ENCODE measurements around the gene CST2.
"Not testable (repeated sequence)": the region's sequence is repeated elsewhere in the genome, so short reads cannot be mapped to it uniquely, and the experiment has no call there.

CST2 gene

DNA sequence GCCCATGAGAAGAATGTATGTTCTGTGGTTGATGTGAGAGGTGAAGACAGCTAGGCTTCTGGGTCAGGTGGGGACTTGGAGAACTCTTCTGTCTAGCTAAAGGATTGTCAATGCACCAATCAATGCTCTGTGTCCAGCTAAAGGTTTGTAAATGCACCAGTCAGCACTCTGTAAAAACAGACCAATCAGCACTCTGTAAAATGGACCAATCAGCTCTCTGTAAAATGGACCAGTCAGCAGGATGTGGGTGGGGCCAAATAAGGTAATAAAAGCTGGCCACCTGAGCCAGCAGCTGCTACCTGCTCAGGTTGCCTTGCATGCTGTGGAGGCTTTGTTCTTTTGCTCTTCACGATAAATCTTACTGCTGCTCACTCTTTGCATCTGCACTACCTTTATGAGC lies 15.0 kb downstream of the CST2 start:
- H3K27ac ChIP-seq (ENCODE audit: low read depth, low read length, severe bottlenecking); H3K4me1 ChIP-seq (ENCODE audit: control insufficient read depth, insufficient read depth, low read length, poor library complexity, severe bottlenecking); H3K9me3 ChIP-seq (ENCODE audit: control insufficient read depth, low read length); H3K4me3 ChIP-seq (ENCODE audit: extremely low read depth, insufficient read depth, low read length, poor library complexity, severe bottlenecking); H3K36me3 ChIP-seq (ENCODE audit: control insufficient read depth, insufficient read depth, low read length): not testable (repeated sequence)
- WGBS, 2 experiments (ENCODE audit: insufficient coverage in 2 of 2) = 100% methylated on average over 1 of the region's 1 CpG; no CpG with 5 or more reads in 1 of the 2 experiments

DNA sequence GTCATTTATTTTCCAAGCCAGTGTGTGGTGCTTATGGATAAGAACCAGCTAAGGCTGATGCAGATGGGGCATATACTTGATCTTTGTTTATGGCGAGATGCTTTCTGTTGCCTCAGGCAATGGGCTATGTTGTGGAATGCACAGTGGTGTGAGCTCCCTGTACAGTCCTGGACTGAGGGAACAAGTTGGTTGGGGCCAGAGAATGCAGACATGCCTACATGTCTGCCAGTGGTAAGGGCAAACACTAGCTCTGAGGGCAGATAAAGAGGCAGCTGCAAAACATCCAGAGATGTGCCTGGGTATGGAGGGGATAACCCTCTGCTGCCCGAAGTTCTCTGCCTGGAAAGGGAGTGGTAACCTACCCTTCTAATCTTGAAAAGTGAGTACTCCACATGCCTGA lies 16.2 kb downstream of the CST2 start:
- not testable (repeated sequence) for H3K9me3 ChIP-seq (ENCODE audit: control insufficient read depth, low read length); H3K36me3 ChIP-seq (ENCODE audit: control insufficient read depth, insufficient read depth, low read length); H3K27ac ChIP-seq (ENCODE audit: low read depth, low read length, severe bottlenecking); H3K4me3 ChIP-seq (ENCODE audit: extremely low read depth, insufficient read depth, low read length, poor library complexity, severe bottlenecking); H3K4me1 ChIP-seq (ENCODE audit: control insufficient read depth, insufficient read depth, low read length, poor library complexity, severe bottlenecking)
- 100% methylated on average over 1 of the region's 2 CpGs; no CpG with 5 or more reads in 1 of the 2 experiments for WGBS, 2 experiments (ENCODE audit: insufficient coverage in 2 of 2)

DNA sequence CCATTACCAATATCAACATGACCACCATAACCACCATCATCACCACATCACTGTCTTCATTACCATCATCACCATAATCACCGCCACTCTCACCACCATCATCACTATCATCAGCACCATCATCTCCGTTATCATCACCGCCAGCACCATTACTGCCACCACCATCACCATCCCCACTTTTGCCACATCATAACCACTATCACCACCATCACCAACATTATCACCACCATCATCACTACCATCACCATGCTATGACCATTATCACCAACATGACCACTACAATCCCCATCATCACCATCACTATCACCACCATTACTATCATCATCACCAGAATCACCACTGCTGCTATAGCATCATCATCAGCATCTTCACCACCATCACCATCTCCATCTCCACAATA lies 25.7 kb downstream of the CST2 start:
- H3K4me1 ChIP-seq (ENCODE audit: control insufficient read depth, insufficient read depth, low read length, poor library complexity, severe bottlenecking) = no peaks in the 10 kb centered on the region
- no peaks in the 10 kb centered on the region for H3K36me3 ChIP-seq (ENCODE audit: control insufficient read depth, insufficient read depth, low read length)
- 88 to 91% methylated on average over 3 of the region's 3 CpGs for WGBS, 2 experiments (ENCODE audit: insufficient coverage in 2 of 2)
- no peaks in the 10 kb centered on the region for H3K9me3 ChIP-seq (ENCODE audit: control insufficient read depth, low read length)
- H3K4me3 ChIP-seq (ENCODE audit: extremely low read depth, insufficient read depth, low read length, poor library complexity, severe bottlenecking) = no peak overlapping the region
- H3K27ac ChIP-seq (ENCODE audit: low read depth, low read length, severe bottlenecking) = no peak overlapping the region

DNA sequence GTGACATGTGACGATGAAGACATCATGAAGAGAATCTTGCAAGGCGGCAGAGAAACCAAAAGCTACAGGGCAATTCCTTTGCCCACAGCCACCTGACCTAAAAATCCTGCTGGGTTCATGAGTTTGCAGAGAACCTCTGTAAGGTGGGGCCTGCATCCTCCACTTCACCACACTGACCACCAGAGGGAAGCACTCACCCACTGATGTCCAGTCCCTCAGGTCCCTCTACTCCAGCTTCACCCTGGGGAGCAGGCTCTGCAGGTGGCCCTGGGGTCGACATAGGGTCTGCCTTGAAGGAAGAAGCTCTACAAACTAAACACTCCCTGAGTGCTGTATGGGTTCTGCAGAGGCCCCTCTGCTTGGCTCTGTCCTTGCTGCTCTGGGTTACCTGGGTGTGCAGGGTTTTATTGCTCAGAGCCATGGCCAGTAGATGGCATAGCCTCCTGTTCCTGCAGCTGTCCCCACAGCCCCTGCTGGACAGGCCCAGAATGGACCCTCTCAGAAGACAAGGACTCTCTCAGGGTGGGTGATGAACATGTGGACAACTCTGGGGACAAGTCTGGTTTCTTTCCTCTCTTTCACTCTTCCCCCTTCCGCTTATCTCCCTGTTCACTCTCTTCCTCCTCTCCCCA lies 27.2 kb downstream of the CST2 start:
- H3K4me1 ChIP-seq (ENCODE audit: control insufficient read depth, insufficient read depth, low read length, poor library complexity, severe bottlenecking); H3K36me3 ChIP-seq (ENCODE audit: control insufficient read depth, insufficient read depth, low read length); H3K9me3 ChIP-seq (ENCODE audit: control insufficient read depth, low read length); H3K27ac ChIP-seq (ENCODE audit: low read depth, low read length, severe bottlenecking); H3K4me3 ChIP-seq (ENCODE audit: extremely low read depth, insufficient read depth, low read length, poor library complexity, severe bottlenecking): not testable (repeated sequence)
- 33 to 40% methylated on average over 1 to 2 of the region's 4 CpGs for WGBS, 2 experiments (ENCODE audit: insufficient coverage in 2 of 2)

DNA sequence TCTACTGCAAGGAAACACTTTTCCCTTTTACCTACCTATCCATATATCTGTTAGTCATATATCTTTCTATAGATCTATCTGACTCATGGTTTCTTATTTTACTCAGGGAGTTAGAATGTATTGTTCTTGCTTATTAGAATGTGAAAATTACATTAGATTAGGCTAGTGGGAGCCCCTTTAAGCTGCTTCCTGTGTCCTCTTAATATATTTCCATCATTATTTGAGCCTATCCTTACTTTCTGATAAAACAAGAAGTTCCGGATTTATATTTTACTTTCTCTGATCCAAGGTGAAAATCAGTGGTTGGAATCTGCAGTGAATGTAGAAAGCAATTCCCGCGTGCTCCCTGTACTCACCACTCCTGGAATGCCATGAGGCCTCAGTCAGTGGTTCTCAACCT lies 31.0 kb downstream of the CST2 start:
- H3K4me1 ChIP-seq (ENCODE audit: control insufficient read depth, insufficient read depth, low read length, poor library complexity, severe bottlenecking) = no peaks in the 10 kb centered on the region
- no peak overlapping the region for H3K4me3 ChIP-seq (ENCODE audit: extremely low read depth, insufficient read depth, low read length, poor library complexity, severe bottlenecking)
- WGBS, 2 experiments (ENCODE audit: insufficient coverage in 2 of 2) = no CpG with 5 or more reads among the region's 3 CpGs
- no peak overlapping the region for H3K27ac ChIP-seq (ENCODE audit: low read depth, low read length, severe bottlenecking)
- H3K36me3 ChIP-seq (ENCODE audit: control insufficient read depth, insufficient read depth, low read length) = no peaks in the 10 kb centered on the region
- no peaks in the 10 kb centered on the region for H3K9me3 ChIP-seq (ENCODE audit: control insufficient read depth, low read length)

GRCh38 chr20:23794841-23795240 lies 31.7 kb downstream of the CST2 start:
- H3K4me3 ChIP-seq (ENCODE audit: extremely low read depth, insufficient read depth, low read length, poor library complexity, severe bottlenecking) = no peak overlapping the region
- 72 to 77% methylated on average over 7 of the region's 7 CpGs for WGBS, 2 experiments (ENCODE audit: insufficient coverage in 2 of 2)
- no peaks in the 10 kb centered on the region for H3K36me3 ChIP-seq (ENCODE audit: control insufficient read depth, insufficient read depth, low read length)
- H3K27ac ChIP-seq (ENCODE audit: low read depth, low read length, severe bottlenecking) = no peak overlapping the region
- H3K9me3 ChIP-seq (ENCODE audit: control insufficient read depth, low read length) = no peaks in the 10 kb centered on the region
- H3K4me1 ChIP-seq (ENCODE audit: control insufficient read depth, insufficient read depth, low read length, poor library complexity, severe bottlenecking) = no peaks in the 10 kb centered on the region

DNA sequence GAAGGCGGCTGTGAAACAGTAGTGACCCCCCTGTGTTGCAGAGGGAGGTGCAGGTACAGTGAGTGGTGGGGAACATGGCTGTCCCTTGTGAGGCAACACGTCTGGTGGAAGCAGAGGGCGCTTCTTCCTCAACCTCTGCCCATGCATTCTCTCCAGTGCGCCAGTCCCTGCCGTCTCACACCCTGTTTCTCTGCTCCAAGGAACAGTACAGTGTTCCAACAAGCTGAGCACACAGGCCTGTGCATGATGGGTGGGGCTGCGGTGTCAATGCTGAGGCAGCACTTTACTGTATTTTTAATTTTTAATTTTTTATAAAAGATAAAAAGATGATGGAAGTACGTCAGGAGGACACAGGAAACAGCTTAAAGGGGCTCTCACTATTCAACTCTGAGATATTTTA lies 32.5 kb downstream of the CST2 start:
- Histone ChIP-seq H3K27ac (ENCODE audit: low read depth, low read length, severe bottlenecking) (no peak overlapping the region), H3K4me1 (ENCODE audit: control insufficient read depth, insufficient read depth, low read length, poor library complexity, severe bottlenecking) (no peaks in the 10 kb centered on the region), H3K36me3 (ENCODE audit: control insufficient read depth, insufficient read depth, low read length) (no peaks in the 10 kb centered on the region), H3K9me3 (ENCODE audit: control insufficient read depth, low read length) (no peaks in the 10 kb centered on the region), H3K4me3 (ENCODE audit: extremely low read depth, insufficient read depth, low read length, poor library complexity, severe bottlenecking) (no peak overlapping the region)
- WGBS, 2 experiments (ENCODE audit: insufficient coverage in 2 of 2) = 83 to 100% methylated on average over 1 of the region's 7 CpGs

DNA sequence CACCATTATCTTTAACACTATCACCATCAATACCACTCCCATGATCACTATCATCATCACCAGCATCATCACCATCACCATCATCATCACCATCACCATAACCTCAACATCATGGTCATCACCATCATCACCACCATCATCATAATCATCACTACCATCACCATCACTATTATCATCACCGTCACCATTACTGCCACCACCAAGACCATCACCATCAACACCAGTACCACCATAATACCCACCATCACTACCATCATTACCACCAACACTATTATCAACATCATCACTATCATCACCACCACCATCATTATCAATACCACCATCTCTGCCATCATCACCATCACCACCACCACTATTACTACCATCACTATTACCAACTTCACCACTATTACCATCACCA lies 43.1 kb downstream of the CST2 start:
- Histone ChIP-seq H3K9me3 (ENCODE audit: control insufficient read depth, low read length) (no peaks in the 10 kb centered on the region), H3K4me3 (ENCODE audit: extremely low read depth, insufficient read depth, low read length, poor library complexity, severe bottlenecking) (no peak overlapping the region), H3K36me3 (ENCODE audit: control insufficient read depth, insufficient read depth, low read length) (no peaks in the 10 kb centered on the region), H3K4me1 (ENCODE audit: control insufficient read depth, insufficient read depth, low read length, poor library complexity, severe bottlenecking) (no peaks in the 10 kb centered on the region), H3K27ac (ENCODE audit: low read depth, low read length, severe bottlenecking) (no peak overlapping the region)
- 94 to 100% methylated on average over 1 of the region's 1 CpG for WGBS, 2 experiments (ENCODE audit: insufficient coverage in 2 of 2)

- WGBS, 2 experiments (ENCODE audit: insufficient coverage in 2 of 2) = 55 to 75% methylated on average over 7 to 8 of the region's 8 CpGs
- Histone ChIP-seq H3K9me3 (ENCODE audit: control insufficient read depth, low read length) (no peaks in the 10 kb centered on the region), H3K4me3 (ENCODE audit: extremely low read depth, insufficient read depth, low read length, poor library complexity, severe bottlenecking) (no peak overlapping the region), H3K4me1 (ENCODE audit: control insufficient read depth, insufficient read depth, low read length, poor library complexity, severe bottlenecking) (no peaks in the 10 kb centered on the region), H3K36me3 (ENCODE audit: control insufficient read depth, insufficient read depth, low read length) (no peaks in the 10 kb centered on the region), H3K27ac (ENCODE audit: low read depth, low read length, severe bottlenecking) (no peak overlapping the region)
Observed at GRCh38 chr20:23782366-23782983, 44.1 kb downstream of the CST2 start.

DNA sequence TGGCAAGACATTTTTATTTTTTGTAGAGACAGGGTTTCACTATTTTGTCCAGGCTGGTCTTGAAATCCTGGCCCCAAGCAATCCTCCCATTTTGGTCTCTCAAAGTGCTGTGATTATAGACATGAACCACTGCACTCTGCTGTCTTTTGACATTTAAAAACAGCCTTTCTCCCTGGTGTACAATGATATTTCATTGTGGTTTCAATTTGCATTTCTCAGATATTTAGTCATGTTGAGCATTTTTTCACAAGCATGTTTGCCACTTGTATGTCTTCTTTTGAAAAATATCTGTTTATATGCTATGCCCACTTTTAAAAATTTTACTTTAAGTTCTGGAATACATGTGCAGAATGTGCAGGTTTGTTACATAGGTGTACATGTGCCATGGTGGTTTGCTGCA lies 47.9 kb downstream of the CST2 start:
- H3K9me3 ChIP-seq (ENCODE audit: control insufficient read depth, low read length); H3K36me3 ChIP-seq (ENCODE audit: control insufficient read depth, insufficient read depth, low read length); H3K27ac ChIP-seq (ENCODE audit: low read depth, low read length, severe bottlenecking); H3K4me1 ChIP-seq (ENCODE audit: control insufficient read depth, insufficient read depth, low read length, poor library complexity, severe bottlenecking); H3K4me3 ChIP-seq (ENCODE audit: extremely low read depth, insufficient read depth, low read length, poor library complexity, severe bottlenecking): not testable (repeated sequence)

DNA sequence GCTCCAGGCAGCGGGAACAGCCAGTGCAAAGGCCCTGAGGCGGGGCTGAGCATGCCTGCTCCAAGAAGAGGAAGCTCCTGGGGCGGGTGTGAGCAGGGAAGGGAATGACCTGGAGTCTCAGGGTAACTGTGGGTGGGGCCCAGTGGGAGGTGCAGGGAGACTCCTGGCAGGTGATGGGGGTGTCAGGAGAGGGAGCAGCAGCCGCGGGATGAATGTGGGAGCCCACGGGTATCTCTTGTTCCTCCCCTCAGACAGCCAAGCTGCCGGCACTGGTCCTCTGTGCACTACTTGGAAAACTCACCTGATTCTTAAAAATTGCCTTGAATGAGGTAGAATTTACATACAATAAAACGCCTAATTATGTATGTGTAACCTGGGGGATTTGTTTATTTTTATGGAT lies 49.1 kb downstream of the CST2 start:
- H3K4me1 ChIP-seq (ENCODE audit: control insufficient read depth, insufficient read depth, low read length, poor library complexity, severe bottlenecking); H3K4me3 ChIP-seq (ENCODE audit: extremely low read depth, insufficient read depth, low read length, poor library complexity, severe bottlenecking); H3K27ac ChIP-seq (ENCODE audit: low read depth, low read length, severe bottlenecking); H3K9me3 ChIP-seq (ENCODE audit: control insufficient read depth, low read length); H3K36me3 ChIP-seq (ENCODE audit: control insufficient read depth, insufficient read depth, low read length): not testable (repeated sequence)
- WGBS, 2 experiments (ENCODE audit: insufficient coverage in 2 of 2) = 60 to 90% methylated on average over 1 to 4 of the region's 8 CpGs
